ENCODE measurements around the gene CD164L2.
"Not testable (repeated sequence)": the region's sequence is repeated elsewhere in the genome, so short reads cannot be mapped to it uniquely, and the experiment has no call there.

Gene CD164L2

DNA sequence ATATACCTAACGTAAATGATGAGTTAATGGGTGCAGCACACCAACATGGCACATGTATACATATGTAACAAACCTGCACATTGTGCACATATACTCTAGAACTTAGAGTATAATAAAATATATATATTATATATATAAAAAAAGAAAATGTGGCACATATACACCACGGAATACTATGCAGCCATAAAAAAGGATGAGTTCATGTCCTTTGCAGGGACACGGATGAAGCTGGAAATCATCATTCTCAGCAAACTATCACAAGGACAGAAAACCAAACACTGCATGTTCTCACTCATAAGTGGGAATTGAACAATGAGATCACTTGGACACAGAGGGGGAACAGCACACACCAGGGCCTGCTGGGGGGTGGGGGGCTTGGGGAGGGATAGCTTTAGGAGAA, 1.7 kb upstream of the CD164L2 start:
- DNase-seq (ENCODE audit: low spot score) = not testable (repeated sequence)

DNA sequence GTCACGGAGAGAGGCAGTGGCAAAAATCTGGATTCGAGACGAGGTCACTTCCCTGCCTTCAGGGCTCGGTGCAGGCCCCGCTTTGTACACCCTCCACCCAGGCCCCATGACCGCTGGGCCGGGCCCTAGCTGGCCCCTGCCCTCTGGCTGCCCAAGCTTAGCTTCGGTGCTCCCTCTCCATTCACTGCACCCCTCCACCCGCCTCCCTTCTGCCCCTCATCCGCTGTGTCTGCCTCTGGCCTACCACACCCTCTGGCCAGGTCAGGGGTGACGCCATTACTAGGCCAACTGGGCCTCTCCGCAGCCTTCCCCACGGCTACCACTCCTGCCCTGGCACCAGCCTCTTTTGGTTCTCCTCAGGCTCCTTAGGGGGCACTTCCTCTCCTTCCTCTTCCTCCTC, 528 bp upstream of the CD164L2 start:
- DNase-seq (ENCODE audit: low spot score) = no peak

DNA sequence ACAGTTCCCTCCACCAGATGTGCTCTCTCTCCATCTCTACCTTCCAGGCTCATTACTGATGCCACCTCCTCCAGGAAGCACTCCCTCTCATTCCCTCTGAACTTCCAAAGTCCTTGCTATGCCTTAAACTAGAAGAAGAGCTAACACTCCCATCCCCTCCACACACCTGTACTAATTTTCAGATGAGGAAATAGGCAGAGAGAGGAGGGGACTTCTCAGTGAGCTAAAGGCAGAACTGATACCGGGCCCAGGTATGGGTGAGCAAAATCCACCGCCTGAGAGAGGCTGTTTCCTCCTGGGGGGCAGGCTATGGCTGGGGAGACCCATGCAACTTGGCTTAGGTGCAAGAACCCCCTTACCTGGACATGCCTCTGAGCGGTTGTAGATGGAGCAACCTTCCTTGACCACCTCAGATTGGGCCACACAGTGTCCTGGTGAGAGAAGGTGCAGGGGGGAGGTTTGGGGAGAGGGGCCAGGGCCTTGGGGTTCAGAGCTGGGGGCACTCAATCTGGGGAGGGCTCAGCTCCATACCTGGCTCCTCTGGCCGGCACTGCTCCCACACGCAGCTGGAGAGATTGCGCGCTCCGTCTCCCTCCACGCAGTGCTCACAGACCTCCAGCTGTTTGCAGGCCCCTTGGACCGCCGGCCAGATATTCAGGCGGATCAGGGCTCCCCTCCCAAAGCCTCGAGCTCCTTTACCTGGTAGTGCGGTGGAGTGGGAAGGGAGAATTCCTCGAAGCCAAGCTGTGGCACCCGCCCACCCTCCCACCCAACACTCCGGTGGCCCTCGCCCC, 967 bp downstream of the CD164L2 start:
- DNase-seq (ENCODE audit: low spot score) = no peak

DNA sequence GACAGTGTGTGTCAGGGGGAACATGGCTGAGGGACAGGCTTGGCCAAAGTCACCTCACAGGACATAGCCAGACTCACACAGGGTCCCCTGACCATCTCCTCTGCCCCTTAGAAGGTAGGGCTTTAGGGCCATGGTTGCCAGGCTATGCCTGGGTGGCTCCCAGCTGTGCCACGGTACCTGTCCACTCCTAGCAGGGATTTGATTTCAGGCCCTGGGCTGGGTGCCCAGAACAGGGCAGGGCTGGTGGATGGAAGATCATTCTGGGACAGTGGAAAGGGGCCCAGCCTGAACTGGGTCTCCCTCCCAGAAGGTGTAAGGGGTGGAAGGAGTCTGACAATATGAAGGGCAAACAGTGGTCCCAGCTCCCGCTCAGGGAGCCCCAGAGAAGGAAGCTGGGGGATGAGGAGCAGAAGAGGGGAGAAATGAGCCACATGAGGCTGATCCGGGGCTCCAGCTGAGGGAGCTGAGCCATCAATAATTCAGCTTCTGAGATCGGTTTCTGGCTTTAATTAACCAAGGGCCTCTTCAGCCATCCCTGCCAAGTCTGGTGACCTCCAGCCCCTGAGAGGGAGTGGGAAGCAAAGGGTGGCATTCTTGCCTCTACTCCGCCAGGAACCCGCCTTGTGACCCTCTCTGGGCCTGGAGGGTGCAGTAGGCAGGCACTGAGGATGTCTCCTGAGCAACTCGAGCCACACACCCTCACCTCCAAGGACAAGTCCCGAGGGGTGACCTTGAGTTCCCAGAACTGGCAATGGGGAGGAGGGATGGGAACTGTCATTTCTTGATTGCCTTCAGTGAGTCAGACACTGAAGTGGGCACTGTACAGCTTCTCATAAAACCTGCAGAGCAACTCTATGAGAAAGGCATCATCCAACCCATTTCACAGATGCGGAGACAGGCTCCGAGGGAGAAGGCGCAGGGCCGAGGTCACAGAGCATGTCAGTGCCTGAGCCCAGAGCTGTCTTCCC, 2.1 kb downstream of the CD164L2 start:
- no peak for DNase-seq (ENCODE audit: low spot score)

DNA sequence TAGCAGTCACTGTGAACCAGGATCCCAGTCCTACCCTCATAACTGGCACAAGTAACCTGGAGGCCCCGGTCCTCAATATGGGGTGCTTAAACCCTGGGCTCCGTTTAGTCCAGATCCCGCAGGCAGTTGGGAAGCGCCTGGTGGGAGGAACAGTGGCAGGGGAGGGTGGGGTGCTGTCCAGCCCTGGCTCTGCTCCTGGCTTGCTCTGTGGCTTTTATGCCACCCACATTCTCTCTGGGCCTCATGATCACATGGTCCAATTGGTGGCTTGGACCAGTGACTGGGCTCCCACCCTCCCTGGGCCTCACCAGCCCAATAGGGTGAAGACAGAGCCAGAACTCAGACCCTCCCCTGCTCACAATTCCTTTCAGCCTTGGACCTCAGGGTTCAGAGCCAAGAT, 2.9 kb downstream of the CD164L2 start:
- DNase-seq (ENCODE audit: low spot score) = no peak

DNA sequence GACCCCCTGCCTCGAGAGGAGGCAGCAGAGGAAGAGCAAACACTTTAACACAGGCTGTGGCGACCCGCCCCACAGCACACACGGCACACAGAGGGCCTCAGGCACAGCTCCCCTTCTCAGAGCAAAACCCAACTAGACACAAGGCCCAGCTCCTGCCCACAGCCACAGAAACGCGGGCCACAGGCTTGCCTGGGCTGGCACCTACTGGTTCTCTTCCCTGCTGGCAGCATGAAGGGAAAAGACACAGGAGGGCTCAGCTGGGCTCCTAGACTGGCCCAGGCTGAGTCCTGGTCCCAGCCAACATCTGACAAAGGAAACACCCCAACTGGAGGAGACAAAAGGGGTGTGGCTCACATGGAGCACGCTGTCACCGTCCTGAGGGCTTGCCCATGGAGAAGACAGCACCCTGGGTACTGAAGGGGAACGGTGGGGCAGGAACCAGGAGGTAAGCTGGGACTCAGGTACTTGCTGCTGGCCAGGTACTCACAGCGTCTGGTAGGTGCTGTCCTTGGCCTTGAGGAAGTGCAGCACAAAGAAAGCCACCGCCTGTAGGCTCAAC, 3.5 kb downstream of the CD164L2 start:
- no peak for DNase-seq (ENCODE audit: low spot score)

DNA sequence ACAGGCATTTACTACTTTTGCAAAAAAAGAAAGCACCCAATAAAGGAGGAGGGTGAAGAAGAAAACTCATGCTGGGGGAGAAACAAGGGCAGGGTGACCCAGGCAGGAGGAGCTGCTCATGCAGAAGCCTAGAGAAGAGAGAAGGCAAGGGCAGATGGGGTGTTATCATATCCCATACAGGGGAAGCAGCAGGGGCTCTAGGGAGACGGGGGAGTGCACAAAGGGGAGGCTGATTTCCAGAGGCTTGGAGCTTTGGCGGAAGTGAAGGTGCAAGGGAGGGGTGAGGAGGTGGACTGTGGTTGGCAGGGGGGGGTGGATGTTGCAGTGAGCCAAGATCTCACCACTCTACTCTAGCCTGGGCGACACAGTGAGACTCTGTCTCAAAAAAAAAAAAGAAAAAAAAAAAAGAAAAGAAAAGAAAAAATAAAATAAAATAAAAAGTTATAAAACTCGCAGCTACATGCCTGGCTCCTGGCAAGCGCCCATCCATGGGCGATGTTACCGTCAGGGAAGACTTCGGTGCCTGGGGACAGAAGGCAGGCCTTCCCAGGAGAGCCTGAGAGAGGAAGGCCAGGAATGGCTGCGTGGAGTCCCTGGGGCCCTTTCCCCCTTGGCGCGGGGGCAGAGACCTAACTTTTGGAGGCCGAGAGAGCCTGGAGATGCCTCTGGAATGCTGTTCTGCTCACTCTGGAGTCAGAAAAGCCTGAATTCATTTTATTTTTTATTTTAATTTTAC, 5.2 kb downstream of the CD164L2 start:
- no peak for DNase-seq (ENCODE audit: low spot score)

DNA sequence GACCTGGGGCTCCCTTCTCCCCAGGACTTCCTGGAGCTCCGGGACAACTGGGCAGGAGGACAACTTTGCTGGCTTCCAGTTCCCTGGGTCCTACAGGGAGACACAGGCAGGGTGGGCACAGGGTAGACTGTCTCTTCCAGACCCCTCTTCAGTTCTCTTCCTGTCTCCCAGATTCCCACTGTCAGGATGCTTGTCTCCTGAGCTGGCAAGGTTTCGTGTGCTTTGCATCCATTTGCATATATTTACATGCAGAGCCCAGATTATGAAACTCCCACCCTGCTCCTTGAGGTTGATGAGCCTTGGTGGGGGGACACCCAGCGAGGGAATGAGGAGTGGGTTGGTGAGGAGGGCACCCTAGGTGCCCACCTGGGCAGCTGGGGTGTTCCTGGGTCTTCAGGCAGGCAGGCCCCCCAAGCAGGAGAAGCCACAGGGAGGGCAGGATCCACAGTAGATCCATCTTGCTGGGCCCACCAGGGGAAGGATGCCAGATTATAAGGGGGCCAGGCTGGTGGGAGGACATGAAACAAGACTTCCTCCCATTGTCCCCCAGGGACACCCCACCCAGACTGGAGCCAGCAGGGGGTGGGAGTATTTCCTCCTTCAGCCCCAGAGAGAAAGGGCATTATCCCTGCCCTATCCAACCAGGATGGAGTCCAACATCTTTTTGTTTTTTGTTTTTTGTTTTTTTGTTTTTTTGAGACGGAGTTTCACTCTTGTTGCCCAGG, 8.6 kb downstream of the CD164L2 start, which contains the start of gene FCN3:
FCN3 (minus strand) TSS at position 463 of the 725 bp plus-strand sequence; CDS start at position 457, 6 bp downstream.
- DNase-seq (ENCODE audit: low spot score) = no peak

DNA sequence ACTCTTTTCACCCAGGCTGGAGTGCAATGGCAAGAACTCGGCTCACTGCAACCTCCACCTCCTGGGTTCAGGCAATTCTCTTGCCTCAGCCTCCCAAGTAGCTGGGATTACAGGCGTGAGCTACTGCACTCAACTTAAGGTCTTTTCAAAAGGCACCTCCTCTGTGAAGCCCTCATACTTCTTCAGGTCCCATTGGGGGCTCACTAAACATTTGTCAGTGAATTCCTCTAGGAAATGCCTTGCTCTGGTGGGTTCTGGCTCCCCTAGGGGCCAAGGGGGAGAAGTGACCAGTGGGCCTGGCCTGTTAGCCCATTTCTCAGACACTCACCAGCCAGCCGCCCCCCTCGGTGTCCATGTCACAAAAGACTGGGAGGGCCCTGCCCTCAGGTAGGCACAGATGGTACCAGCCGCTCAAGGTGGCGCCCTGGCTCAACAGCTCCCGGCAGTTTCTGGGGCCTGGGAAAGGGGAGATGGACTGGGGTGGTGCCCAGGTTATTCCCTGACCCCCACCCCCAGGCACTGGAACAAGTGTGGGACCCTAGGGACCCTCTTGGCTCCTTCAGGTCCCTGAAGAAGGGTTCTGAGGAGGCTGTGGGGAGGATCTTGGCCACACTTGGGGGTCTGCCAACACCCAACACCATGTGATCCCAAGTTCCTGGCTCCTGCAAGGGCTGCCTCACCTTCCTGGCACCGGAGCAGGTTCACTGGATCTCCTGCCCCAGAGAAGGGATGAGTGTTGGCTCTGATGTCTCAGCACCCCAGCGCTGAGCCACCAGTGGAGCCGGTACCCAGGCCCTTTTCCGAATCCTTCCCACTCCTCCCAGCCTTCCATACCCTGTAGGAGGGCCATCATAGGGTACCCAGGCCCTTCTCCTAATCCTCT, 10.1 kb downstream of the CD164L2 start:
- no peak for DNase-seq (ENCODE audit: low spot score)

DNA sequence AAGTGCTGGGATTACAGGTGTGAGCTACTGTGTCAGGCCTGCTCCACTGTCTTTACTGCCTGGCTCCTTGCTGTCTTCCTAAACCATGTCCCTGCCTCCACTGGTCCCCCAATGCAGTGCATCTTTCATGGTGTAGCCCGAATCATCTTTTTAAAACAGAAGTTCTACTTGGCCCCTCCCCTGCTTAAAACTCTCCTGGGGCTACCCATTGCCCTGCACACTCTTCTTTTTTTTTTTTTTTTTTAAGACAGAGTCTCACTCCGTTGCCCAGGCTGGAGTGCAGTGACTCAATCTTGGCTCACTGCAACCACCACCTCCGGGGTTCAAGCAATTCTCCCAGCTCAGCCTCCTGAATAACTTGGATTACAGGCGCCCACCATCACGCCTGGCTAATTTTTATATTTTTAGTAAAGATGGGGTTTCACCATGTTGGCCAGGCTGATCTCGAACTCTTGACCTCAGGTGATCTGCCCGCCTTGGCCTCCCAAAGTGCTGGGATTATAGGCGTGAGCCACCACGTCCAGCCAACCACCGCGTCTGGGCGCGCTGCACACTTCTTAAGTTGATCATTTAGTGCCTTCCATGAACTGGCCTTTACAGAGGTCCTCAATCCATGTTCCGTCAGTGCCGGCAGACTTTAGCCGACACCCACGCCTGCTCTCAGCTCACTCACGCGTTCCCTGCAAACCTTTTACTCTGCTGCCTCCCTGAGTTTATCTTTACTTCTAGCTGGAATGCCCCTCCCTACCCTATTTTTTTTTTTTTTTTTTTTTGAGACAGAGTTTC, 10.9 kb downstream of the CD164L2 start:
- no peak for DNase-seq (ENCODE audit: low spot score)

DNA sequence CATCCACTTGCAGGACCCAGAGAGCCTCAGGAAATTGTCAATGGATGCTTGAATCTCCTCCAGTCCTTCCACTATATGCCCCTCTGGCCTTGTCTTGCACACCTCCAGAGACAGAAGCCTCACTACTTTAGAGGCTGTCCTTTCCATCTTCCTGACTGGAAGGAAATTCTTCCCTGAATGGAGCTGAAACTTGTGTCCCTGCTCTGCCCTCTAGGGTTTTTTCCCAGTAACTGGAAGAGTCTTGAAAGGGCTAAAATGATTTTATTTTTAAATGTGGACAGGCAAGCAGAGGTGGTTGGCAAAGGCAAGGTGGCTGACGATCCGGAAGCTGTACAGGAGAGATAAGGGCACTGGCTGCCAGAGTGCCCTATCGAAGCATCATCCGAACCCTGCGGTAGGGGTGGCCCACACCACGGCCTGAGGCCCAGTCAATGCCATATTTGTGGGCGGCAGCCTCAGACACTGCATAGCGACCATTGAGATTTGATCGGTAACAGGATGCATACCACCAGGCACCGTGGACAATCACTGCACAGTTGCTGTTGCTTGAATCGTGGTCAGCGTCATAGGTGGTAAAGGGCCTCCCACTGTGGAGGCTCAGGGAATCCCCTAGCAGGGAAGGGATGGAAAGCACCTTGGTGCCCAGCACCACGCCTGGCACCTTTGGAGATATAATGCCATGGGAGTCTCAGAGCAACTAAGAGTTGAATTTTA, 14.1 kb downstream of the CD164L2 start:
- DNase-seq (ENCODE audit: low spot score) = no peak

DNA sequence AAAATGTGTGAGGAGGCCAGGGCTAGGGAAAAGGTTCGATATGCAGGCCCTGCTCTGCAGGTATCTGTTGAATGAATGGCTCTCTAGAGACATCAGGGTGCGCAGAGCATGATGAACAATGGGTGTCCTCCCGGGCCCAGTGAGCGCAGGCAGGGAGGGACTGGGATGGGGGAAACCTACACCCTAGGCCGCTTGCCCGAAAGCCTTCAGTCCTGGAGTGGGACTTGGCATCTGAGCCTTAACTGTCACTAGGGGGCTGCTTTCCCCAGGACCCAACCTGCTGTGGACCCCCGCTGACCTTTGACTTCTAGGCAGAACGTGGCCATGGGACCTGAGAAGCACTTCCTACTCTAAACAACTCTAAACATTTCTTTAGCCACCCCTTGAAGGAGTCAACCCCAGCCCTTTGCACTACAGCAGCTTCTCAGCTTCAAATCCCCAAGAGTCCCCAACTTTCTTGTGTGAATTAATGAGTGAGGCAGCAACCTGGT, 15.9 kb downstream of the CD164L2 start:
- no peak for DNase-seq (ENCODE audit: low spot score)

DNA sequence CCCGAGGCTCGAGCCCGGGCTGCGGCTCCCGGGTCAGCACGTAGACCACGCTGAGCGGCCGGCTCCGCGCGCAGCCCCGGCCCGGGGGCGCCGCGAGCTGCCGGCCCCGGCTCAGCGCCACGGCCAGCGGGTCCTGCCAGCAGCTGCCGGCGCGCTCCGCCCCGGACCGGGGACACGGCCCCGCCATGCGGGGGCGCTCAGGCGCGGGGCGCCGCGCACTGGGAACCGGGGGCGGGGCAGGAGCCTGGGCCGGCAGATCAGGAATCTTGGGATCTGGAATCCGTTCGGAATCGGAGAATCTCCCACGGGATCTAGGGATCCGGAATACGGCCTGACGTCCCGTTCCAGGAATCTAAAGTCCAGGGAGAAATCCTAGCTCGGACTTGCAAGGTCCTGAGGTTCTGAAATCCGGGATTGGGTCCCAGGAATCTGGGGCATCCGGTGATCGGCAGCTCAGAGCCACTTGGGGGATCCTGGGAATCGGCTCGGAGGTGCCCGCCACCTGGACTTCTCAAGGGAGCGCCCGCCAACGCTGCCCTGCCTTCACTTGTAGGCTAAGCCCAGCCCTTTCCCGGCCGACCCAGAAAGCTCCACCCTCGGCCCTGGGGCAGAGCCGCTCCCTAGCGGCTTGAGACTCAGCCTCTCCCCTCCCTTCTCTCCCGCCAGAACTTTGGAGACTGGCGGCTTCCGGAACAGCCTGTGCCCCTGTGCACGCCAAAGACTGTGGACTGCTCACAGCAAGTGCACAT, 16.5 kb downstream of the CD164L2 start, which contains the start of gene MAP3K6:
MAP3K6 (minus strand) TSS at position 551 of the 749 bp plus-strand sequence; CDS start at position 187, 364 bp downstream.
- DNase-seq (ENCODE audit: low spot score) = peak; percentile 89

DNA sequence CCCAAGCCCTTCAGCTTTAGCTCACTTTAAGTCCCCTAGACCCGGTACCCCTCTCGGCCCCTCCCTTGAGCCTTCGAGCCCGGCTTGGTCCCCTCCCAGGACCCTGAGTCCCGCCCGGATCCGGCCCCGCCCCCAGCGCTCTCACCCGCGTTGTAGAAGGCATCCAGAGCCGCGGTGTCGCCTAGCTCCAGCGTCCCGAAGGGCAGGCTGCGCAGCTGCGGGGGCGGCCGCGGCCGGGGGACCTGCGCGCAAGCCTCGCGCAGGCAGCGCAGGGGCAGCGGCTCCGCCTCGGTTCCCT, 17.1 kb downstream of the CD164L2 start:
- peak; percentile 83 for DNase-seq (ENCODE audit: low spot score)

DNA sequence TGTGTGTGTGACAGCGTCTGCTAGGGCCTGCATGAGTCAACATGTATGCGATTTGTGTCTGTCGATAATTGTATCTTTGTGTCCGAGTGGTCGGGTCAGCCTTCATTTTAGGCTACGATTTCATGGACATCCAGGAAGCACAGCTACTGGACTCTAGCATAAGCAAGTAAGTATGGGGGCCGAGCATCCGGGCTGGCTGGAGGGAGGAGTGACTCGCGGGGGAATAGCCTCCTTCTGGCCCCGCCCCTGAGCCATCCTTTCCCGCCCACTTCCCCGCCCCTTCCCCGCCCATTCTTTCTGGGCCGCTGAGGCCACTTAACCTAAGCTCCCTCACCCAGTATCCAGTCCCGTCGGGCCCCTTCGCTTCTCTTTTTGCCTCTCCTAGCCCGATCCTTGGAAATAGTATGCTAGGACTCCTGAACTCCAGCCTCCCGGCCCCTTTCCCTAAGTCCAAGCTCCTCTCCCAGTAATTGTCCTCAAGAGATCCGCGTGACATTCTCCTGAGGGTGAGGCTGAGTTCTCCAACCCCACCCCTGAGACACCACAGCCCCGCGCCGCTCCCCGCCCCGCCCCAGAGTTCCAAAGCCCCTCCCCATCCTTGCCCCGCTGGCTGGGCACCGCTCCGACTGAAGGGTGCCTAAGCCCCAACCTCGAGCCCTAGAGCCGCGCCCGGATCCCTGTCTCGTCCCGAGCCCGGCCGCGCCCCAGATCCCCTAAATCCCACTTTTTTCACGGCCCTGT, 17.6 kb downstream of the CD164L2 start:
- DNase-seq (ENCODE audit: low spot score) = peak; percentile 90

DNA sequence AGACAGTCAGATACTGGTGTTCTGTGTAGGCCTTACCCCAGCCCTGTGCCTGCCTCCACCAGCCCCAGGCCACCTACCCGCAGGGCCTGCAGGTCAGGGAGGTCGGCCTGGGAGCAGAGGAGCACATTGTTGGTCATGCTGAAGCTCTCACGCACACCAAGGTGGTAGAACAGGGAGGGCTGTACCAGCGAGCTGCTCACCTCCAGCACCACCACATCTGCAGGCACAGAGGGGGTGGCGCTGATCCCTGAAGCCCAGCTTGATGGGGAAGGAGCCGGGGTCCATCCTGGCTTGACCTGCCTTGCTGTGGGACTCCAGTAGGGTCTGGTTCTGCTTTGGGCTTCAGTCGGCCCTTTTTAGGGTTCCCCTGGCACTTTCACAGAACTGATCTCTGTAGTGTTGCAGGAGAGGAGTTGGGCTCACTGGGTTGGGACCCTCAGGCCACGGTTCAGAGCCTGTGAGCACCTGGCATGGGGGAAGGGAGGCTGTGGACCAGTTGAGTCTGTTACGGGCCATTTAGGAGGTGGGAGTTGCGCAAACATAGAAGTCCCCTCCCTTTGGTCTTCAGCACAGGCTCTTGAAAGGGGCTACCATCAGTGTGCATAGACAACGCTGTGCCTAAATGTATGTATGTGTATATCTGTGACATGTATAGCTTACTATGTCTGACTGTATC, 18.3 kb downstream of the CD164L2 start:
- DNase-seq (ENCODE audit: low spot score) = no peak
